GM18498 (cell line): ENCODE data around the gene MTTP.
"Not testable (repeated sequence)": the region's sequence is repeated elsewhere in the genome, so short reads cannot be mapped to it uniquely, and the experiment has no call there.

ENCODE experiments used
- ATAC-seq: cut with Tn5 transposase; IDR thresholded peaks from one replicate; pipeline ENCODE4 v1.9.1; 2021; ENCODE audit warnings: mild to moderate bottlenecking, moderate library complexity; ENCODE audit not compliant: unreplicated experiment

Gene MTTP

DNA sequence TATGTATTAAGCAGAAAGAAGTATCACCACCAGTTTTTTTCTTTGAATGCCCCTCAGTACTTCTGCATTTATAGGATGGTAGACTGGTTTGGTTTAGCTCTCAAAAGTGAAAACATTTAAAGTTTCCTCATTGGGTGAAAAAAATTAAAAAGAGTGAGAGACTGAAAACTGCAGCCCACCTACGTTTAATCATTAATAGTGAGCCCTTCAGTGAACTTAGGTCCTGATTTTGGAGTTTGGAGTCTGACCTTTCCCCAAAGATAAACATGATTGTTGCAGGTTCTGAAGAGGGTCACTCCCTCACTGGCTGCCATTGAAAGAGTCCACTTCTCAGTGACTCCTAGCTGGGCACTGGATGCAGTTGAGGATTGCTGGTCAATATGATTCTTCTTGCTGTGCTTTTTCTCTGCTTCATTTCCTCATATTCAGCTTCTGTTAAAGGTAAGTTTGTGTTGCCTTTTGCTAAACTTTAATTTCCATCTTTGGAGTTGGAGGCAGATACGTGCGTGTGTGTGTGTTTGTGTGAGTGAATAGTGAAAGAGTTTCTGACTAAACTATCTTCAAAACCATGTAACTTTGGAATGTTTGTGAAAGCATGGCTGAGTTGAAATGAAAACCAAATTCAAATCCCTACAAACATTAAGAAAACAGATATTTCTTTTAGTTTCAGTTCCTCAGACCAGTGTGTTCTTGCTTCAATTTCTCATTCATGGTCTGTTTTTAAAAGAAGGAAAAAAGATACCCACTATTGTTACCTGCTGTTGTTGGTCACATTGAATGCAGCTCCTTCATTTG, at the start of gene MTTP:
Gene MTTP, plus strand, starts transcription at position 295 of the 795 bp plus-strand sequence. Its CDS starts 86 bp downstream, at position 381.
- ATAC-seq: peak; percentile 74

DNA sequence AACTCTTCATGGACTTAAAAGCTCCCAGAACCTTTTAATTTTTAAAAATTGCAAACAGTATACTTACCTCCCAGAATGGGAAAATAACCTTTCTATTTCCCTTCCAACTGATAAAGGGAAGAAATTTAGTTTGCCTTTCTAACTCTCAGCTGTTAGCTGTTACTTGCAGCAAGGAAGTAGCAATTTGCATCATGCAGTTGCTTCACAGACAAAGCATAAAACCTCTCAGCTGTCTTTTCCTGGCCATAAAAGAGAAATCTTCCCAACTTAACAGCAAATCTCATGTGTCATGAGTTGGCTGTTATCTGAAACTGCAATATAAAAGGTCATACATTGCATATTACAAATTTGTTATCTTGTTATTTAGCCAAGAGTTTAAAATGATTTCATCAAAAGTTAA, 45.4 kb upstream of the MTTP start:
- no peak for ATAC-seq

DNA sequence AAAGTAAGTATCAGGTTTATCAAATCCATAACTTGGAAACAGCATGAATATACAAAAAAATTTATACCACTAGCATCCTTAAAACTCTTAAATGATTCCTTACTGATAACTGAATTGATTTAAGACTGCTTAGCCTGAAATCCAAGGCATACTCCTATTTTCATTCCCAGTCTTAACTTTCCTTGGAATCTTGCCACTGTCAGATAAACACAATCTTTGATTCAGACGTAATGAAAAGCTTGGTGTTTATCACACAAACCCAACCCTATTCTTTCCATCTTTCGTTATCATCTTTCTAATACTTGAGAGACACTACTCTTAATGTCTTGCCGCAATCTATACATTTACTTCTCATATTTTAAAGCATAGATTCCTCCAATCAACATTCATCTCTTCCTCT, 44.7 kb upstream of the MTTP start:
- ATAC-seq: no peak

DNA sequence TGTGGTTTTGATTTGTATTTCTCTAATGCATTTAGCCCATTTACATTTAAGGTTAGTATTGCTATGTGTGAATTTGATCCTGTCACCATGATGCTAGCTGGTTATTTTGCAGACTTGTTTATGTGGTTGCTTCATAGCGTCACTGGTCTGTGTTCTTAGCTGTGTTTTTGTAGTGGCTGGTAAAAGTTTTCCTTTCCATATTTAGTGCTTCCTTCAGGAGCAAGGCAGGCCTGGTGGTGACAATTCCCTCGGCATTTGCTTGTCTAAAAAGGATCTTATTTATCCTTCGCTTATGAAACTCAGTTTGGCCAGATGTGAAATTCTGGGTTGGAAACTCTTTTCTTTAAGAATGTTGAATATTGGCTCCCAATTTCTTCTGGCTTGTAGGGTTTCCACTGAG, 39.9 kb upstream of the MTTP start:
- not testable (repeated sequence) for ATAC-seq

DNA sequence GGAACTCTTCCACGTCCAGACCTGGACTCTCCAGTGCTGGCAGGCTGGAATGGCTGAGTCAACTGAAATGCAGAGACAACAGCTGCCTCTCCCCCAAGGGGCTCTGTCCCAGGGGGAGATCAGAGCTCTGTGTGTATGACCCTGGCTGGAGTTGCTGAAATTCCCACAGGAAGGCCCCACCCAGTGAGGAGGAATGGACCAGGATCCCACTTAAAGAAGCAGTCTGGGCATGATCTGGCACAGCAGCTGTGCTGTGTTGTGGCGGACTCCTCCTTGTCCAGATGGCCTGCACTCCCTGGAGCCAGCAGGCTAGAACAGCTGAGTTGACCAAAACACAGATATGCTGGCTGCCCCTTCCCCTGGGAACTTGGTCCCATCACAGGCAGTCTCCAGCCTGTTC, 38.4 kb upstream of the MTTP start:
- no peak for ATAC-seq

DNA sequence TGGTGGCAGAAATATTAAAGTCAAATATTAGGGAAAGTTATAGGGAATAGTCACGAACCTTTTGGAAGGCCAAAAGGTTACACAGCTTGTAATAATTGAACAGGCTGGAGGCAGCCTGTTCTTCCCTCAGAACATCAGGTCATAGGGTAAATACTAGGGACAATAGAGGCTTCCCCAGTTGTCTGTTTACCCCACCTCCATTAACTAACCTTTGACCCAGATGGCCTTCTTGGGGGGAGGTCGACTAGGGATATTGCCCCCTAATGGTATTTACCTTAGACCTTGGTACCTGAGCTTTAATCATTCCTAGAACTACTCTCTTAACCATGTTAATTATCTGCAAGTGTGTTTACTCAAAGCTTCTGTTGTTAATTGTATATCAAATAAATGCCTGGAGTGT, 37.8 kb upstream of the MTTP start:
- no peak for ATAC-seq

DNA sequence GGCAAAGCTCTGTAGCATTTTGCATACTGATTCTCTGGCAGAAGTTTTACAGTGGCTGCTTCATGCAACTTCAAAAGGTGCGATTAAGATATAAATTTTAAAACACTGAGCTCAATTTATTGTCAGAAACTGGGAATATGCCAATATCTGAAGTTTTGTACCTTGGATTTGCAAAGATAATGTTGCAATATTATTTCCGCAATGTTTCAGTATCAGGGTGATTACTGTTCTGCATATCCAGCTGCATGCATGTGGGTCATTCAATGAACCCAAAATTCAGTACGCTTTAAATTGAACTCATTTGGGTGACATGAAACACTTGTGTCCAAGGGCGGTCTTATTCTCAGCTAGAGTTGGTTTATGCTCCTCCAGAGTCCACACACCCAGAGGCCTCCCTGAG, 37.0 kb upstream of the MTTP start:
- ATAC-seq: no peak

DNA sequence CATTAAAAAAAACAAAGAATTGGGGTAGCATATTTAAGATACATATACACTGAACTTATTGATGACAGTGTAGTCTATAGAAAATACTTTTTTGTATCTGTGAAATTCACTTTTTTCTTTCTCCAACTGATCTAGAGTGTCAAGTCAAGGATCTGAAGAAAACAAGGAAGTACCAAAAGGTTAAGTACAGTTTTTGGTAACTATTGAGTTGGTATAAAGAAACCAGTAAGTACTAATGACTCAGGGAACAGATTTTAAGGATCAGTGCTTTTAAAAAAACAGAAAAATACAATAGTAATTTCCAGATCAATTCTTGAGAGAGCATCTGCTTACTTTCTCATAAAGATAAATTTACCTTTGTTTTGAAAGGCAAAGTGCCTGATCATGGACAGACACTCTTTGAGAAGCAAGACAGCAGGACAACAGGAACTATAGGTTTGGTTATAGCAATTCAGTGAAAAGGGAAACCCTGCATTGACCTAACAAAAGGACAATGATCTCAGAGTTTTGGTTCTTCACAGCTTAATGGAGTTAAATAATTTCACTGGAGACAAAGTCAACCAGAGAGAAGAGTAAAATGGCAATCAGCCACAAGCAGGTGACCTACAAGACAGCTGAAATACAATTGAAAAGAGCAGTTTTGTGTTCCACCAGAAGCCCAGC, 34.2 kb upstream of the MTTP start:
- no peak for ATAC-seq

DNA sequence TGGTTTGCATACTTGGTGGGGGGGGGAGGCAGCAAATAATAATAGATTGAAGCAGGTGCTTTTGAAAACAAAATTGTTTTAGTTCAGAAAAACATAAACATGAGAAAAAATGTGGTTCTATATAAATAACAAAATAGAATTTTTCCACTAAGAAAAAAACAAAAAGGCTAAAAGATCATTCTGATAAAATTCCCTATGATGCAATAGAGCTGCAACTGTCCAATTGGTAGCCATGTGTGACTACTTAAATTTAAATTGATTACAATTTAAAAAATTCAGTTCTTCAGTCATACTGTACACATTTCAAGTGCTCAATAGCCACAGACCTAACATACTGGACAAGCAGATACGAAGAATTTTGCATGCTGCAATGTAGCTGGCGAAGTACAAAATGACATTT, 21.8 kb upstream of the MTTP start:
- ATAC-seq: no peak

DNA sequence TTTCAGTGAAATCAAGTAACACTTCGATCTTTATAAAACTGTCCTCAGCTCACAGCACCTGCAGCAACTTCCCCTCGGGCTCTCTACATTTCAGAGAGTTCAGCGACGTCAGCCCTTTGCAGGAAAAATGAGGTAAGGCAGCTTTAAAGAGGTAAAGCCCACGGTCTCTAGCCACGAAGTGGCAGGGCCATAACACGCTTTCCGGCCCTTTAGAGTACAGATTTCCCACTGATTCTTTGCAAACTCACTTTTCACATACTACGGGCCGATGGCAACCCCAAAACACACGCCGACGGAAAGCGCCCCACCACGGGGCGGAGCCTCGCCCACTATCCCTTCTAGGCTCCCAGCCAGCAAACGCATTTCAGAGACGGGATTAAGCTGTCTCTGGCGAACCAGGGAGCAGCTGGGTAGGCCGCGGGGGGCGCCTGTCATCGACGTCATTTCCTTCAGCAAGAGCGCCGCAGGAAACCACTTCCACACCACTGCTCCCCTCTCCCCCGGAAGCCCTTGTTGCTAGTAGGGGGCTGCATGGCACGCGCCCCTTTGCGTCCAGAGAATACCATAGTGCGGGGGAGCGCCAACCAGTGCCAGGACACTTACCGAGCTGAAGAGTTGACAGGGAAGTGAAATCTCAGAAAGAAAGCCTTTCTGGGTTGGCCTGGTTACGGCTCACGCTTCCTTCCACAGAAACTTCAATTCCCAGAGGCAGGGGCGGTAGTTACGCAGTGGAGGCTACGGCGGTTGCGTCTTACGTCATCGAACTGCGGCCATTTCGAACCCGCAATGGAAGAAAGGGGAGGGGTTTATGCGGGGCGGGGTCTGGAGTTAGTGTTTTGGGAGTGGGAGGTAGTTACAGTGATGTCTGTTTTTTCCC, 11.1 kb upstream of the MTTP start, which contains the start of gene TRMT10A:
Gene TRMT10A, minus strand, starts transcription at position 730 of the 877 bp plus-strand sequence. CDS start 4,701 bp downstream, outside the sequence.
- ATAC-seq: peak; percentile 96

DNA sequence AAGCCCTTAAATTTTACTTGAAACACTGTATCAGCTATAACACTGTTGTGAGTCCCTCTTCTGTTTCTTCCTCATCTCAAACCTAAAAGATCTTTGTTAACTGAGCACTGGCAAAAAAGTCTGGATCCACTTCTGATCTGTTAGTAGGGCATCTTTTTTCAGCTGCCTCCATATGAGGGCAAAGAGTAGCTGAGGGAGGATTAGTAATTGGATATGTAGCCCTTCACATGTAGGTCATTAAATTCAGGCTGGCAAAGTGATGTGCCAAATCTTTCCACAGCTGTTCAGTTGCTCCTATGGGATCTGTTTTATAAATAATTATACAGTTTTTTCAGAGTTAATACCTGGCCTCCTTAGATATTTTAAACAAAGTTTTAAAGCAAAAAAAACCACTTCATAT, 9.7 kb upstream of the MTTP start:
- no peak for ATAC-seq

DNA sequence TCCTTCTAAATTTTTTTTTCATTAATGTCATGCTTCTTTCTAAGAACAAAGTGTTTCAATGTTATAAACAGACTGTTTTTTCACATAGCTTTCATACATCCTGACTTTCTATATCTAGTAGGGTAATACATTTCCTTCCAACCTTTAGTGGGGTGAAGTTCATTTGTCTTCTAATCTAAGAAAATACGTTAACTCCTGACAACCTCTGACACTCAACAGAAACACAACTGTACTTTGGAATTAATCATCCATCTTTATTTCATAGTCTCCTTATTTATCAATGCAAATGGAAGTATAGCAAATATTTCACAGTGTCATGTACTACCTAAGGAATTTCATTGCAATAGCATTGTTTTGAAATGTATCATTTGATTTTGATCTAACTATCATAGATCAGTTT, 2.7 kb upstream of the MTTP start:
- no peak for ATAC-seq

DNA sequence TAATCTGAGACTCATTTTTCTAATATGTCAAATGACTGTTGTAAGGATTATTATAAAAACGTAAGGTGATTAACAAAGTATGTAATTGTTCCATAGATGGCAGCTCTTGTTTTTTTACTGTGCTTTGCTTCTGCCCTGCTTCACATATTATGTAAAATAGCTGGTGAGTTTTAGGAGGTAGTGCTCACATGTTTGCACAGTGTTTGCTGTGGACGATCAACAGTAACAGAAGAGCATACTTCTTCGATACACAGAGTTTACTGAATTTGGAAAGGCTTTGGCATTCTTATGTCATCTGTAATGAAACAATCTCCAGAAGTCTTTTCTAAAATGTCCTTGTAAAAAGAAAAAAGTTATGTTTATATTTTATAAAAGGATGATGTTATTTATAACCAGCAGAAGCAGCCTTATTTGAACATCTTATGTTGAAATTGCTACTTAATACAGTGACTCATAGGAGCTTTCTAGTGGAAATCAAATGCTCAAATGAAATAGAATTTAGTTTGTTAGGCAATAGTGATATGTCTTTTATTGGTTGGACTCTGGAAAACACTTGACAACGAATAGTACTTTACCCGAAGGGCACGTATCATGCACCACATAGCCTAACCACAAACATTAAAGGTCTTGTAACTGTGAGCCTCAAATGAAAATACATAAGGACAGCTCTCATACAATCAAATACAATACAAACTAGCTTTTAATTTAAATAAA, 1.9 kb upstream of the MTTP start:
- no peak for ATAC-seq

DNA sequence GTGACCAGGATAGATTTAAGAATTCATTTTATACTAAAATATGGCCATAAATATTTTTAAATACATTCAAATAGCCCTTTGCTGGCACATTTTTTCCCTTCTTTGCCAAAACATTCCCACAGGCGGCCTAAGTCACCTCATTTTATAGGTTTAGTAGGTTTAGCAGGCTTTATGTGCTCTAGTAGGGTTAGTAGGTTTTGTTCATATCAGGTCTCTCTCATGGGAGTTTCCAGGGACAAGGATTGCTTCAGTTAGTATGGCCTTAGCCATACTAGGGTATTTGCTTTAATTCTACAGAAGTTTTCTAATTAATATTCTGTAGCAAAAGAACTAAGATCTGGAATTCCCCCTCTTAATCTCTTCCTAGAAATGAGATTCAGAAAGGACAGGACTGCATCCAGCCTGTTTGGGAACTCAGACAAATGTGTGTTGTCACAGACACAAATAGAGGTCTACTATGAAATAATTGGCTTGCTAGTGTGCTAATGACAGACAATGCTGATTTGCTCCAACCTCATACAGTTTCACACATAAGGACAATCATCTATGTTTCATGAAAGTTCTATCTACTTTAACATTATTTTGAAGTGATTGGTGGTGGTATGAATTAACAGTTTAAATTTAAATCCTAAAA, 772 bp upstream of the MTTP start:
- ATAC-seq: no peak

DNA sequence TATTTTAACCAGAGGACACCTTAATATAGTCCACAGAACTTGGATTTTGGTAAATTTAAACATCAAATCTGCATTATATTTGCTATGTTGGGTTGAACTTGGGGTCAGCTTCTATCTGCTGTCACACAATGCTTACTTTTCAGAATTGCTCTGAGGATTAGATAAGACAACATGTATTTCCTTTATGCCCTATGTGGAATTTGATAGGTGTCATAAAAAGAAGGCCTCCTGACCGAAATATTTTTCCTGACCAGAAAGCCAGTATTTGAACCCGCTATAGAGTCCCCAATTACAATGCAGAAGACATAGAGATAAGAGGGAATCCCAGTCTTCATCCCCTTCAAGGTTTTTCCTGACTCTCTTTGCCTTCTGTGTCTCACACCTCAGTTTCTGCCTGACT, 4.1 kb downstream of the MTTP start:
- no peak for ATAC-seq

DNA sequence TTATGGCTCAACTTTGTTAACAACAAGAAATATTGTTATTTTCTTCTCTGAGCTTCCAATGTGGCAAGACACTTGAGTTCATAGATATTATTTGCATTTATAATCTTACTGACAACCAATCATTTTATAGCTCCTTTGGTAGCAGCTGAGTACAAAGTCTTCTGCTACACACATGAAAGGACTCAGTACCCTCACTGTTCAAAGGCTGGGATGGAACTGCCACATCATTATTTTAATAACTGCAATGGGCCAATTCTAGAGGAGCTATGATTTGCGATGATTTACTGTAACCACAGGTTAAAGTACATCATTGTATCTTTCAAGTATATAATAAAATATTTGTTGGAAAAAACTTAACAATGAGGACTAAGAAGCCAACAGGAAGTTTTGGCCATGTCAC, 10.9 kb downstream of the MTTP start:
- no peak for ATAC-seq

DNA sequence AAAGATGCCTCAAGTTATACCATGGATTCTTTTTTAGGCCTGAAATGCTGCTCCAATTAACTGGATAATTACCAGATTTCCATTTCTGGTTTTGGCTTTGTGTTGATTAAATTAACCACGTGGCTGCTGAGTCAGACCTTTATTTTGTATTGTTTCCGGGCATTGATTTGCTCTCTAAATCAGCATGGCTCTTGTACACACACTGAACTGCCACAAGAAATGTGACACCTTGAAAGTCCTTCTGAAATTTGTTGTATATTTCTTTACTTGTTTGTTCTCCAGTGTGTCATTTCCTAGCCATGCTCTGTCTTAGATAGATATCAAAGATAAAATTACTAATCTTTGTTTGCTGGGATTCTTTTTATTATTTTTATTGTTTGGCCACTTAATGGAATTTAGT, 11.7 kb downstream of the MTTP start:
- no peak for ATAC-seq

DNA sequence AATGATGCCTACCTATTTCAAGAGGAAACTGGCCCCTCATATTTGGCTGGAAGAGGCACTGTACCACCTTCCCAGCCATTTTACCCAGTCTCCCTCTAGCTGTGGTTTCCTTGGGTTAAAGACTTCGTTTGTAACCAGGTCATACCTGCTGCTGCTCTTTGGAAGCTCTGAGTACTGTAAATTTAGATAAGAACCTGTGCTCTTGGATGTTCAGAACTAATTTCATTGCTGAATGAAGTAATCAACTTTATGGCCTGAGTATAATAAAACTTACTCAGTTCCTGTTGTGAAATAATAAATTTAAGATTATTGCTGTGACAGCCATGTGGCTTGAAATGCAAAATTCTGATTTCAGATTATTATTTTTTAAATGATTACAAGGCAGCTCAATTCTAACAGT, 12.2 kb downstream of the MTTP start:
- no peak for ATAC-seq

DNA sequence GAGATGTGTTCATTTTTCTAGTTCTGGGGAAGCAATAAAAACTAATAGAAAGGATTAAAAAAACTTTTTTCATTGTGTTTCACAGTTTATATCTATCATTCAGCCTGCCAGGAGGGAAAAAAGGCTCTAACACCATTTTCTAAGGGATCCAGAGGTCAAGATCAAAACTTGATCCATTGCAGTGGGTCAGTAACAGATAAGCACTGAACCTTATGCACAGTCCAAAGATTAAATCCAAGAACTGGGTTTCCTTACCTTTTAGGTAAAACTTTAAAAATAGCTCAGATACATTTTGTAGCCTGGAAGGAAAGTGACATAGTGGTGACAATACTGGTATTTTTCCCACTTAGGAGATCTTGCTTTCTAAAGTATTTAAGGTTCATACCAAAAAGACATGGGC, 12.7 kb downstream of the MTTP start:
- ATAC-seq: no peak

DNA sequence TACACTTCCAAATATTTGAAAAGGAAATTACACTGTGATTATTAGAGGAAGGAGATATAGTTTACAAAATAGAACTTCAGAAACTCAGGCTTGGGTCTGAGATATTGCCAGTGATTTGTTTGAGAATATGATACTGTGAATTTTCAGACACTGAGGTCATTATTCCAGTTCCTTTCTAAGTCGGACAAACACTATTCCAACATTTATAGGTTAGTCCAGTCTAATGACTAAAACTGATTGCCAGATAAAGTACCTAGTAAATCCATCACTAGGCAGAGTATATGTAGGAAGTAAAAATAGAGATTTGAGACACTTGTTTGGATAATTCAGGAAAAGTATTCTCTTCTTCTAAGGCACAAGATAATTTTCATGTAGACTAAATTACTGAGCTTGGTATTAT, 13.2 kb downstream of the MTTP start:
- ATAC-seq: no peak
